Measurements from ENCODE around the gene KCTD2.

Gene KCTD2

GRCh38 chr17:75008373-75008772 is 38.7 kb upstream of the KCTD2 start:
- peak in 1 of 2 experiments; percentile 4 for DNase-seq (ENCODE audit: low read depth in 1 of 2, low spot score in 1 of 2)
- Histone ChIP-seq H3K27me3 (ENCODE audit: insufficient read depth, poor library complexity, severe bottlenecking) (no peaks in the 10 kb centered on the region), H3K27ac (replicated peaks) (no peak overlapping the region), H3K4me3 (replicated peaks; ENCODE audit: insufficient read depth, low read length) (no peak overlapping the region)
- TF ChIP-seq REST (IDR thresholded peaks at IDR 0.05; ENCODE audit: insufficient replicate concordance, low read depth): no peak
- TF ChIP-seq SPI1 (IDR thresholded peaks at IDR 0.05; ENCODE audit: borderline replicate concordance, low read depth): no peak
- TF ChIP-seq CTCF (IDR thresholded peaks at IDR 0.05; ENCODE audit: insufficient read depth, low read length): no peak
- TF ChIP-seq POLR2AphosphoS5 (IDR thresholded peaks at IDR 0.05; ENCODE audit: low read depth): no peak
- no peak for TF ChIP-seq GABPA (IDR thresholded peaks at IDR 0.05; ENCODE audit: low read depth)

GRCh38 chr17:75009139-75009724 is 37.8 kb upstream of the KCTD2 start:
- TF ChIP-seq SPI1 (IDR thresholded peaks at IDR 0.05; ENCODE audit: borderline replicate concordance, low read depth) (no peak), REST (IDR thresholded peaks at IDR 0.05; ENCODE audit: insufficient replicate concordance, low read depth) (no peak), GABPA (IDR thresholded peaks at IDR 0.05; ENCODE audit: low read depth) (no peak), POLR2AphosphoS5 (IDR thresholded peaks at IDR 0.05; ENCODE audit: low read depth) (no peak), CTCF (IDR thresholded peaks at IDR 0.05; ENCODE audit: insufficient read depth, low read length) (no peak)
- no peaks in the 10 kb centered on the region for H3K27me3 ChIP-seq (ENCODE audit: insufficient read depth, poor library complexity, severe bottlenecking)
- DNase-seq (ENCODE audit: low read depth in 1 of 2, low spot score in 1 of 2): no peak
- H3K4me3 ChIP-seq (replicated peaks; ENCODE audit: insufficient read depth, low read length): no peak overlapping the region
- no peak overlapping the region for H3K27ac ChIP-seq (replicated peaks)

- TF ChIP-seq GABPA (IDR thresholded peaks at IDR 0.05; ENCODE audit: low read depth) (no peak), SPI1 (IDR thresholded peaks at IDR 0.05; ENCODE audit: borderline replicate concordance, low read depth) (no peak), POLR2AphosphoS5 (IDR thresholded peaks at IDR 0.05; ENCODE audit: low read depth) (no peak), CTCF (IDR thresholded peaks at IDR 0.05; ENCODE audit: insufficient read depth, low read length) (no peak), REST (IDR thresholded peaks at IDR 0.05; ENCODE audit: insufficient replicate concordance, low read depth) (no peak)
- no peak overlapping the region for H3K27ac ChIP-seq (replicated peaks)
- H3K4me3 ChIP-seq (replicated peaks; ENCODE audit: insufficient read depth, low read length): no peak overlapping the region
- no peaks in the 10 kb centered on the region for H3K27me3 ChIP-seq (ENCODE audit: insufficient read depth, poor library complexity, severe bottlenecking)
- peak; percentile 33 to 81 for DNase-seq (ENCODE audit: low read depth in 1 of 2, low spot score in 1 of 2)
These were observed 36.2 kb upstream of the KCTD2 start for GRCh38 chr17:75010683-75011400.
